ENCODE data around the gene SLC35B1. TPM values are rescaled to one million over a fixed set of nuclear protein-coding genes. Genes with fewer than 3 reads are reported as not detected.

The SLC35B1 gene
- total RNA-seq, 3 donors from 2014 or later, result 33.0 to 44.1 (median 35.7) TPM

GRCh38 chr17:49731435-49731831 lies 23.7 kb upstream of the SLC35B1 start:
- intact Hi-C loops (cut with DNase I; ENCODE audit: low total_unique reads), result no loop called here
- no peak for DNase-seq (ENCODE audit: low spot score in 2 of 2)
- no peak for TF ChIP-seq POLR2AphosphoS5 (IDR thresholded peaks at IDR 0.05)
- TF ChIP-seq CTCF (IDR thresholded peaks at IDR 0.05), result no peak
- TF ChIP-seq POLR2A (IDR thresholded peaks at IDR 0.05), result no peak
- H3K4me3 ChIP-seq, result no peak overlapping the region
- H3K36me3 ChIP-seq, result no peaks in the 10 kb centered on the region
- peaks cover 0 to 6% of the 10 kb centered on the region in 2 donors for H3K4me1 ChIP-seq
- H3K27ac ChIP-seq, result peak overlapping the region; percentile 70 to 77
- no peaks in the 10 kb centered on the region for H3K27me3 ChIP-seq
- no peaks in the 10 kb centered on the region for H3K9me3 ChIP-seq

DNA sequence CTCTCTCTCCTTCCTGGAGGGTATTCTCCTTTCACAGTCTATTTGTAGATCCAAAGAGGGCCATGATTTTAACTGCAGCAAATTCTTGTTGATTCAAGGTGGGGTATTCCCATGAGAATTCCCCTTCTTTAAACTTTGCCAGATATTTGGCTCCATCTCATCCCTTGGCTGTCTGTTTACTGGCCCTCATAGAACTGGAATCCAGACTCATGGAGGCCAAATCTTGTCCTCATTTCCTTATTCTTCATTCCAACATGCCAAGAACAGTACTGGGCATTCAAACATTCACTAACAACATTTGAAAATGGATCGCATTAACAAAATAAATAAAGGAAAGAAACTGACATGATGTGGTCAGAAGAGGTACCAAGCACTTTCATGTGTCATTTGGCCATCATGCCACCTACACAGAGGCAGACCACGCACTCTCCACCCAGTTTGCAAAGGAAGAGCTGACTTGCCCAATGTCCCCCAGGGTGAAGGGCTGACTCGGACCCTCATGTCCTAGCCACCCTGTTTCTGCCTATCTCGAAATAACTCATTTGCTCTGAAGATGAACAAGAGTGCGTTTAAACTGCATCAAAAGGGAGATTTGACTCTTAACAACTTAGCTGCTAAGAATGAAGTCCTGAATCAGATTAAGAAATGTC lies 23.1 kb upstream of the SLC35B1 start:
- H3K27ac ChIP-seq, result peak overlapping the region; percentile 70 to 77
- intact Hi-C loops (cut with DNase I; ENCODE audit: low total_unique reads), result no loop called here

DNA sequence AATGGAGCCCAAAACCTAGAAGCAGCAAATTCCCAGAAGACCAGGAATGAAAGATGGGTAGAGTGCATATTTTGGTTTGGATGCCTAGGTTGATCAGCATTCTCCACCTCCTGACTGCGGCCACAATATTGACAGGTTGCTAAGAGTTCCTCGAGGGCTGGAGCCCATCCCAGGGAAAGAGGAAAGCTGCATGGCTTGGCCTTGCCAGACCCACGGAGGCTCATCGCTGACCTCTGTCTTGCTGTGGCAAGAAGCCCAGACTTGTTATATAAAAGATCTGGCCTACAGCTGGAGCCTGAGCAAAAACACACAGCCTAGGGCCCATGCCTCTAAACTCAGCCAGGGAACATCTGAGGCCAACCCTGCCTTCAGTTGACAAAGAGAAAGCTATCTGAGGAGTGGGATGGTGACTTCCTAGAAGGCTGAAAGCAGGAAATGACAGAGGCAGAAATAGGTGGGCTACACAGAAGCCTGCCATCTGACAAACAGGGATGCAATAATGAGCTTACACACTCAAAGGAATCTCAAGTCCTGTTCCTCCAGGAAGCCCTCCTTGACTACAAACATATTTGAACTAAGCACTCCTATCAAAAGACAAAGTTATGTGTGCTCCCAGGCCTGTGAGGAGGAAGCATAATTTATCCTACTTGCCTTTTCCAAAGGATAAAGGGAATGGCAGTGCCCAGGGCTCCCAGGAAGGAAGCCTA lies 22.5 kb upstream of the SLC35B1 start:
- Histone ChIP-seq H3K4me1 (peaks cover 0 to 6% of the 10 kb centered on the region in 2 donors), H3K36me3 (no peaks in the 10 kb centered on the region), H3K27me3 (no peaks in the 10 kb centered on the region), H3K9me3 (no peaks in the 10 kb centered on the region), H3K27ac (peak overlapping the region; percentile 70 to 77), H3K4me3 (no peak overlapping the region)
- peak; percentile 76 to 83 for DNase-seq (ENCODE audit: low spot score in 2 of 2)
- intact Hi-C loops (cut with DNase I; ENCODE audit: low total_unique reads), result no loop called here
- TF ChIP-seq POLR2A (IDR thresholded peaks at IDR 0.05) (no peak), POLR2AphosphoS5 (IDR thresholded peaks at IDR 0.05) (peak; percentile 44 to 94 (median 50))

More for the DNA sequence above, 23.1 kb upstream of the SLC35B1 start:
- H3K36me3 ChIP-seq, result no peaks in the 10 kb centered on the region
- no peak for DNase-seq (ENCODE audit: low spot score in 2 of 2)
- H3K9me3 ChIP-seq, result no peaks in the 10 kb centered on the region
- no peaks in the 10 kb centered on the region for H3K27me3 ChIP-seq
- peaks cover 0 to 6% of the 10 kb centered on the region in 2 donors for H3K4me1 ChIP-seq
- H3K4me3 ChIP-seq, result no peak overlapping the region
- TF ChIP-seq POLR2A (IDR thresholded peaks at IDR 0.05) (no peak), CTCF (IDR thresholded peaks at IDR 0.05) (no peak), POLR2AphosphoS5 (IDR thresholded peaks at IDR 0.05) (no peak)

- H3K27ac ChIP-seq, result peak overlapping the region in 1 of 2 donors; percentile 6
- no peaks in the 10 kb centered on the region for H3K27me3 ChIP-seq
- H3K36me3 ChIP-seq, result no peaks in the 10 kb centered on the region
- H3K4me1 ChIP-seq, result peaks cover 0 to 6% of the 10 kb centered on the region in 2 donors
- no peak for TF ChIP-seq POLR2AphosphoS5 (IDR thresholded peaks at IDR 0.05)
- TF ChIP-seq CTCF (IDR thresholded peaks at IDR 0.05), result no peak
- TF ChIP-seq POLR2A (IDR thresholded peaks at IDR 0.05), result no peak
- no peak for DNase-seq (ENCODE audit: low spot score in 2 of 2)
- H3K9me3 ChIP-seq, result no peaks in the 10 kb centered on the region
- intact Hi-C loops (cut with DNase I; ENCODE audit: low total_unique reads), result no loop called here
- no peak overlapping the region for H3K4me3 ChIP-seq
These were observed 21.3 kb upstream of the SLC35B1 start for GRCh38 chr17:49729069-49729468.

DNA sequence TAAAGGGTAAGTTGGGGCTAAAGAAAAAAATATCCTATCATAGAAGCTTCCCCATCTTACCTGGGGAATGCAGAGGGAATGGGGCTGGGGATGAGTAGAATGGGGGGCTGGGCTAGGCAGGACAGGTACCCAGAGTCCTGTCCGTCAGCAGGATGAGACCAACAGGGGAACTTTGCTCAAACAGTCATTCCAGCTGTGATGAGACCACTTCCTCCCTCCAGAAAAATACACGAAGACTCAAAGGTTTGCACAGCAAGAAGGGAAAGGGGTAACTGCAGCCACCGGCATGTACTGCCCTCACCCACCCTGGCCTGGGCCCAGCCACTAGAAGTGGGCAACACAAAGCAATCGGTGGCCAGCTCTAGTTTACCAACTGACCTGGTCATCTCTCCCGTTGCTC lies 20.7 kb upstream of the SLC35B1 start:
- Histone ChIP-seq H3K9me3 (no peaks in the 10 kb centered on the region), H3K27ac (peak overlapping the region in 1 of 2 donors; percentile 6), H3K36me3 (no peaks in the 10 kb centered on the region), H3K27me3 (no peaks in the 10 kb centered on the region), H3K4me3 (no peak overlapping the region), H3K4me1 (peaks cover 0 to 6% of the 10 kb centered on the region in 2 donors)
- intact Hi-C loops (cut with DNase I; ENCODE audit: low total_unique reads), result no loop called here
- DNase-seq (ENCODE audit: low spot score in 2 of 2), result no peak
- TF ChIP-seq POLR2A (IDR thresholded peaks at IDR 0.05) (no peak), CTCF (IDR thresholded peaks at IDR 0.05) (no peak), POLR2AphosphoS5 (IDR thresholded peaks at IDR 0.05) (no peak)

Measured in breast epithelium (tissue), 4 donors.